K562 treated with DMSO at 1 percent for 24 hours (cell line): Measurements from ENCODE around the gene MLYCD. TPM values are rescaled to one million over a fixed set of nuclear protein-coding genes. Genes with fewer than 3 reads are reported as not detected.

Experiments
- total RNA-seq: library from RNA; unstranded; fragments of 300-600 nt; gene quantifications from 2 replicates; pipeline ENCODE4 v1.2.3, GENCODE V29; 2022; ENCODE audit warnings: low read depth; ENCODE audit not compliant: insufficient read depth

Gene MLYCD
- total RNA-seq: 2.1 and 2.3 TPM in 2 replicates

GRCh38 chr16:83898463-83899271, at the start of gene MLYCD:
TSS of gene MLYCD (plus strand) at chr16:83899115. CDS start at chr16:83899145, 30 bp downstream.

GRCh38 chr16:83952940-83953795, 54.3 kb downstream of the MLYCD start, which contains the start of gene OSGIN1:
TSS of gene OSGIN1 (plus strand) at chr16:83953240. CDS start at chr16:83957672, 4,432 bp downstream.

GRCh38 chr16:83967838-83968305, 69.0 kb downstream of the MLYCD start, which contains the start of gene NECAB2:
TSS of gene NECAB2 (plus strand) at chr16:83968244. CDS start at chr16:83968649, 405 bp downstream.

Other genes starting within 250 kb of the MLYCD start
- gene HSBP1, start 91.1 kb upstream of the MLYCD start, total RNA-seq: 27.1 and 37.0 TPM in 2 replicates
- gene OSGIN1, start 54.1 kb downstream of the MLYCD start, total RNA-seq: 24.3 and 28.7 TPM in 2 replicates
- gene NECAB2, start 69.1 kb downstream of the MLYCD start, total RNA-seq: not detected in 2 replicates
- gene SLC38A8, start 143.7 kb downstream of the MLYCD start, total RNA-seq: 0.65 TPM in 1 of 2 replicates, not detected in the other
- gene MBTPS1, start 217.8 kb downstream of the MLYCD start, total RNA-seq: 85.2 and 92.7 TPM in 2 replicates
- 36.2 and 36.5 TPM in 2 replicates for gene HSDL1, start 246.1 kb downstream of the MLYCD start, total RNA-seq
- 0.12 TPM in 1 of 2 replicates, not detected in the other for gene DNAAF1, start 246.2 kb downstream of the MLYCD start, total RNA-seq